Hepatocyte (in vitro differentiated cells): ENCODE results near the gene KRTAP5-1. TPM values are rescaled to one million over a fixed set of nuclear protein-coding genes. Genes with fewer than 3 reads are reported as not detected.
"Not testable (repeated sequence)": the region's sequence is repeated elsewhere in the genome, so short reads cannot be mapped to it uniquely, and the experiment has no call there.

Experiments
- DNase-seq: peaks from one replicate; pipeline ENCODE4 v3.0.0-alpha.2; 2016; ENCODE audit warnings: low spot score
- H2AFZ ChIP-seq: fragments of 200-600 bp; sonication (generic); 2 replicates; pipeline ENCODE4 v1.6.0; 2016; ENCODE audit warnings: antibody characterized with exemption, mild to moderate bottlenecking
- H3K27ac ChIP-seq: fragments of 200-600 bp; sonication (generic); 2 replicates; pipeline ENCODE4 v1.5.1; 2016; ENCODE audit warnings: mild to moderate bottlenecking
- H3K27me3 ChIP-seq: fragments of 200-600 bp; sonication (generic); 2 replicates; pipeline ENCODE4 v1.6.1; 2016
- H3K36me3 ChIP-seq: fragments of 200-600 bp; sonication (generic); replicated peaks from 2 replicates; pipeline ENCODE4 v1.5.1; 2016; ENCODE audit warnings: low read depth; ENCODE audit not compliant: insufficient read depth
- H3K4me1 ChIP-seq: fragments of 200-600 bp; sonication (generic); 2 replicates; pipeline ENCODE4 v1.5.1; 2016; ENCODE audit warnings: mild to moderate bottlenecking, moderate library complexity; ENCODE audit not compliant: insufficient read depth
- H3K4me2 ChIP-seq: fragments of 200-600 bp; sonication (generic); 2 replicates; pipeline ENCODE4 v1.6.0; 2016
- H3K4me3 ChIP-seq: fragments of 200-600 bp; sonication (generic); 2 replicates; pipeline ENCODE4 v1.5.1; 2016; ENCODE audit warnings: mild to moderate bottlenecking
- H3K79me2 ChIP-seq: fragments of 200-600 bp; sonication (generic); 2 replicates; pipeline ENCODE4 v1.6.0; 2017; ENCODE audit warnings: mild to moderate bottlenecking
- H3K9me2 ChIP-seq: fragments of 200-600 bp; sonication (generic); replicated peaks from 2 replicates; pipeline ENCODE4 v1.6.0; 2017; ENCODE audit warnings: mild to moderate bottlenecking; ENCODE audit not compliant: insufficient read depth
- H3K9me3 ChIP-seq: fragments of 200-600 bp; sonication (generic); 2 replicates; pipeline ENCODE4 v1.5.1; 2016; ENCODE audit warnings: low read depth, mild to moderate bottlenecking
- H4K20me1 ChIP-seq: fragments of 200-600 bp; sonication (generic); 2 replicates; pipeline ENCODE4 v1.6.0; 2016; ENCODE audit warnings: mild to moderate bottlenecking; ENCODE audit not compliant: insufficient read depth, poor library complexity, severe bottlenecking
- CTCF ChIP-seq: fragments of 200-600 bp; sonication (generic); IDR thresholded peaks from 2 replicates; pipeline ENCODE4 v1.5.1; 2016; ENCODE audit warnings: antibody characterized with exemption, mild to moderate bottlenecking; ENCODE audit not compliant: poor library complexity
- EZH2 ChIP-seq: fragments of 200-600 bp; sonication (generic); IDR thresholded peaks from 2 replicates; pipeline ENCODE4 v1.6.1; 2016; ENCODE audit warnings: antibody characterized with exemption, mild to moderate bottlenecking, borderline replicate concordance
- EZH2phosphoT487 ChIP-seq: fragments of 200-600 bp; sonication (generic); IDR thresholded peaks from one replicate; pipeline ENCODE4 v1.6.1; 2018; ENCODE audit warnings: antibody characterized with exemption, mild to moderate bottlenecking, low read depth, moderate library complexity; ENCODE audit not compliant: unreplicated experiment, severe bottlenecking
- WGBS: methylation state at CpG from one replicate; pipeline ENCODE4 v1.1.6; 2016; ENCODE audit warnings: low lambda C conversion rate; ENCODE audit errors: missing lambda C conversion rate; 5-methylcytosine and 5-hydroxymethylcytosine counted together
- polyA plus RNA-seq: library from polyadenylated mRNA; unstranded; fragments of >200 nt; fragmentation: Nextera tagmentation; extraction: Ambion mirVana; gene quantifications from 2 replicates; pipeline ENCODE4 v1.2.1, GENCODE V29; 2016
- total RNA-seq: library from RNA; depleted of rRNA; stranded (reverse); fragments of >200 nt; gene quantifications from 2 replicates; pipeline ENCODE4 v1.2.3, GENCODE V29; 2014

Gene KRTAP5-1
- total RNA-seq (not detected in 2 replicates), polyA plus RNA-seq (0.28 TPM in 1 of 2 replicates, not detected in the other)

DNA sequence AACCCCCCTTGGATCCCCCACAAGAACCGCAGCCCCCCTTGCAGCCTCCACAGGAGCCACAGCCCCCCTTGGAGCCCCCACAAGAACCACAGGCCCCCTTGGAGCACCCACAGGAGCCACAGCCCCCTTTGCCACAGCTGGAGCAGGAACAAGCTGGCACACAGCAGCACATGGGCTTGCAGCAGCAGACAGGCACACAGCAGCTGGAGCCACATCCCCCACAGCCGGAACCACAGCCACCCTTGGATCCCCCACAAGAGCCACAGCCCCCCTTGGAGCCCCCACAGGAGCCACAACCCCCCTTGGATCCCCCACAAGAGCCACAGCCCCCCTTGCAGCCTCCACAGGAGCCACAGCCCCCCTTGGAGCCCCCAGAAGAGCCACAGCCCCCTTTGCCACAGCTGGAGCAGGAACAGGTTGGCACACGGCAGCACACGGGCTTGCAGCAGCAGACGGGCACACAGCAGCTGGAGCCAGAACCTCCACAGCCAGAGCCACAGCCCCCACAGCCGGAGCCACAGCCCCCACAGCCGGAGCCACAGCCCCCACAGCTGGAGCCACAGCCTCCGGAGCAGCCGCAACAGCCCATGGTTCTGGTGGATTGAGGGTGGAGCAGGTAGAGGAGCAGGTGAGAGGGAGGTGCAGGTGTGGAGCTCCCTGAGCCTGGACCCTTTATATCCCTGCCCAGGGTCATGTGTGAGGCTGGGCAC is at the start of gene KRTAP5-1:
Gene KRTAP5-1, minus strand, starts transcription at position 623 of the 710 bp plus-strand sequence. Its CDS starts 34 bp downstream, at position 589.
- H3K4me2 ChIP-seq, H3K9me3 ChIP-seq, H3K27me3 ChIP-seq, H3K36me3 ChIP-seq, H3K4me1 ChIP-seq, H3K9me2 ChIP-seq, H3K79me2 ChIP-seq, H3K27ac ChIP-seq, H2AFZ ChIP-seq, DNase-seq, H3K4me3 ChIP-seq, H4K20me1 ChIP-seq: not testable (repeated sequence)
- 85% methylated on average over 3 of the region's 9 CpGs for WGBS

DNA sequence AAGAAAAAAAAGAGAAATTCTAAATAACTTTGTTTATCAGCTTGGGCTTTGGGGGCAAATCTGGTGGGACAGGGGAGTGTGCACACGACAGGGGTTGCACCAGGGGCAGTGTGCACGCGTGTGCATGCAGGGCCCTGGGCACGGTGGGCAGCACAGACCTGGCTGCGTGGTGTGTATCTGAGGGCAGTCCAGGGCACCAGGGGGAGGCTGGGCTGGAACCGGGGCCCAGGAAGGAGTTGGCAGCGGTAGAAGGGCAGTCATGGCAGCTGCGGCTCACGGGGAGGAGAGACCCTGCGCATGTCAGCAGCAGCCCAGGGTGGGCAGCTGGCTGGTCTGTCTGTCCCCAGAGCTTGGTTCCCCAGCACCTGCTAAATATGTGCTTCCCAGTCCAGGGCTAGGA is 48.8 kb upstream of the KRTAP5-1 start:
- no peaks in the 10 kb centered on the region for H3K79me2 ChIP-seq
- no peaks in the 10 kb centered on the region for H4K20me1 ChIP-seq
- no peaks in the 10 kb centered on the region for H3K9me2 ChIP-seq
- H3K4me3 ChIP-seq: no peak overlapping the region
- H2AFZ ChIP-seq: no peak overlapping the region
- H3K36me3 ChIP-seq: no peaks in the 10 kb centered on the region
- H3K9me3 ChIP-seq: no peaks in the 10 kb centered on the region
- H3K4me1 ChIP-seq: no peaks in the 10 kb centered on the region
- 91% methylated on average over 7 of the region's 10 CpGs for WGBS
- no peak for DNase-seq
- no peak overlapping the region for H3K4me2 ChIP-seq
- peaks cover 12% of the 10 kb centered on the region for H3K27me3 ChIP-seq
- TF ChIP-seq EZH2phosphoT487 (no peak), EZH2 (no peak), CTCF (no peak)
- H3K27ac ChIP-seq: no peak overlapping the region

DNA sequence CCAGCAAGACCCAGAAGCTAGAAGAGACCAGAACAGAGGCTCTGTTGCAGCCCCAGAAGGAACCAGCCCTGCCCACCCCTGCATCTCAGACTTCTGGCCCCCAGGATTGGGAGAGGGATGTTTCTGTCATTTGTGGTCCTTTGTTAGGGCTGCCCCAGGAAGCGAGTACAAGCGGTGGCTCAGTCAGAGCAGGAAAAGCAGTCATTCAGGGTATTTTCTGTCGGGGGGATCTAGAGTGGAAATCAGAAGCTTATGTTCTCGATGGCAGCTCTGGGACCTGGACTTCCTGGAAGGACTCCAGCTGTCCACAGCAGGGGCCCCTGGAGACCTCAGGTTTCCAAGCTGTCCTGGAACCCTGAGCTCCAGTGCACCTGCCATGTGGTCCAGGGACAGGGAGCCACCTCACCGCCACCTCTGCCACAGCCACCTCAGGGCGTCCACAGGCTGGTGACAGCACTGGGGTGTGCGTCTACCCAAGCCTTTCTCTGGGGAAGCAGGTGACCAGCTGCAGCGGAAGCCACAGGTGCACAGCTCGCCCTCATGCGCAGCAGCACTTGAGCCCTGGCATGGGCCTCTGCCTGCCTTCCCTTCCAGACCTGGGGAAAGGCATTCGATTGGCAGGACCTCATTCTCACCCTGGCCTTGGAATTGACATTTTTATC is 47.1 kb upstream of the KRTAP5-1 start:
- no peaks in the 10 kb centered on the region for H4K20me1 ChIP-seq
- no peak overlapping the region for H3K4me2 ChIP-seq
- H2AFZ ChIP-seq: no peak overlapping the region
- no peak for DNase-seq
- no peaks in the 10 kb centered on the region for H3K79me2 ChIP-seq
- H3K4me1 ChIP-seq: no peaks in the 10 kb centered on the region
- no peak overlapping the region for H3K4me3 ChIP-seq
- H3K9me2 ChIP-seq: no peaks in the 10 kb centered on the region
- H3K9me3 ChIP-seq: no peaks in the 10 kb centered on the region
- peaks cover 16% of the 10 kb centered on the region for H3K27me3 ChIP-seq
- no peaks in the 10 kb centered on the region for H3K36me3 ChIP-seq
- WGBS: 79% methylated on average over 11 of the region's 11 CpGs
- TF ChIP-seq EZH2 (no peak), EZH2phosphoT487 (no peak), CTCF (no peak)
- no peak overlapping the region for H3K27ac ChIP-seq

- Histone ChIP-seq H3K4me1 (no peaks in the 10 kb centered on the region), H3K36me3 (no peaks in the 10 kb centered on the region), H3K79me2 (no peaks in the 10 kb centered on the region), H3K9me3 (no peaks in the 10 kb centered on the region), H4K20me1 (no peaks in the 10 kb centered on the region), H3K4me2 (no peak overlapping the region), H3K4me3 (no peak overlapping the region), H3K27me3 (peaks cover 14% of the 10 kb centered on the region), H3K27ac (no peak overlapping the region), H2AFZ (no peak overlapping the region), H3K9me2 (no peaks in the 10 kb centered on the region)
- no peak for TF ChIP-seq CTCF
- no peak for TF ChIP-seq EZH2
- no peak for TF ChIP-seq EZH2phosphoT487
- 71% methylated on average over 13 of the region's 13 CpGs for WGBS
- DNase-seq: no peak
These were observed 46.0 kb upstream of the KRTAP5-1 start for GRCh38 chr11:1631066-1631568.
